HG03521 (cell line): Measurements from ENCODE around the gene PIP5K1B.

Source experiments
- ATAC-seq: cut with Tn5 transposase; IDR thresholded peaks from one replicate; pipeline ENCODE4 v1.9.1; 2021; ENCODE audit warnings: mild to moderate bottlenecking, moderate library complexity; ENCODE audit not compliant: unreplicated experiment

PIP5K1B gene

GRCh38 chr9:68895741-68896478, 190.9 kb downstream of the PIP5K1B start:
- ATAC-seq: peak; percentile 77

DNA sequence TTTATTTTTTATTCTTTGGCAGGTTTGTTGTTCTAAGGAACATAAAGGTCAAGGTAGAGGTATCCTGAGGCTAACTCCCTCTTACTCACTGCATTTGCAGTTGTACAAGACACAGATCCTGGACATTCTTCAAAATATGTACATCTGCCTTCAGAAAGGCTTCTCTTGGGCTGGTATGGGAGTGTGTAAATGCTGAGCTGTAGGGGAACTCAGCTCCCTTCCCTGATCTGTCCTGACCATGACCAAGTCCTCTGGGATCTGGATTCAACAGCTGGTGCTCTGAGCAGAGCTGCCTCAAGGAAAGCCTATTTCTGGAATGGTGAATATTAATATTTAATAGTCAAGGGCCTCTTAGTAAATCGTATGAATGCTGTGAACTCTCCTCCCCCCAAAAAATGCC, 191.4 kb downstream of the PIP5K1B start:
- no peak for ATAC-seq

DNA sequence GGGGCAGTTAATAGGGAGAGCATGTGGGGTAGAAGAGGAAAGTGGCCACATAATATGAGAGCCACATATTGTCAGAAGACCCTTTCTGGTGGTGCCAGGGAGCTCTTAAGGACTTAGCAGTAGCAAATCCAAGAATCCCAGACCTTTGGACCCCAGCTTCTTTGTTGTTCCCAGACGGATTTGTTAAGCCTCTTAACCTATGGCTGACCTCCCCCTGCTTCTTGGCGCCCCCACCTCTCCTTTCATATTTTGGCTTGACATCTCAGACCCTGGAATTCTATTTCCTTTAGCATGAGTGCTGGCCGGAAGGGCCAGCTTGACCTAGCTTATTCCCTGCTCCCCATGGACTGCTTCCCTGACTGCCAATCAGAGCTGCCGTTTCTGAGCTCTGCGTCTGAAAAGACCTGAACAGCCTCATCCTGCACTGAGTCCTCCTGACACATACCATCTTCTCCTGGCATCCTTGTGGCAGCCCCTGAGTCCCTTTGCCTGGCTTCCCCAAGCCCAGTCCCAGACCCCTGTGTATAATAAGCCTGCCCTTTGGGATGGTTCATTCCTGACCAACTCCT, 192.6 kb downstream of the PIP5K1B start:
- ATAC-seq: no peak

- peak; percentile 37 for ATAC-seq
These were observed 193.9 kb downstream of the PIP5K1B start for GRCh38 chr9:68898781-68899439.

DNA sequence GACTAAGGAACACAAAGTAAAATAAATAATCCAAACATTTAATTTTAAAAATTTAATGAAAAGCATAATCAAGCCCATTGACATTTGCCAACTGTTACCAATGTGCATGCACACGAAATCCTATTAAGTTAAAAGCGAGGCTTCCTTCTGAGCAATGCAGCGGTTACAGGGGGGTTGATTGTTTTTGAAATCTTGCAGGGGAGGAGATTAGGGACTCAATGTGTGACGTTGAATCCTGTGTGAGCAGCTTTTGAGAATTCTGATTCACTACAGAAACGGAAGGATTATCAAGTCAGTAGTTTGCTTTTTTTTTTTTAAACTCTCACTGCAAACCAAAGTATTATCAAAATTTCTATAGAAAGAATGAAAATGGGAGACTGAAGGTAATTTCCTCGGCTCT, 199.4 kb downstream of the PIP5K1B start:
- no peak for ATAC-seq

DNA sequence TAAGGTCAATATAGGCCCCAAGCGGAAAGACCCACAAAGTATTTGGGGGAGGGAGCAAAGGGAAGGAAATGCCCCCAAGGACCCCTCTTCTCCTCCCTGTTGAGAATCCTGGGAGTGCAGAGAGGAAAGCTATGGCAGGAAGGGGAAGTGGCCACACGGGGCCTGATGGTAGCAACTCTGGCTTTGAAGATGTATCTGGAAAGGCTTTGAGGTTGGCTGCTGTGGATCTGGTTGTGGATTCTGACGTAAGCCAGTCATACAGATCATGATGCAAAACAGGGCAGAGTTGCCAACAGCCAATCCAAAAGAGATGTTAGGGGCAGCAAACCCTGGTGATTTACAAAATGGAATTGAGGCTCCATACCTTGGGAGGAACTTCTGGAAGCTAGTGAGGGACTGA, 200.1 kb downstream of the PIP5K1B start:
- no peak for ATAC-seq

DNA sequence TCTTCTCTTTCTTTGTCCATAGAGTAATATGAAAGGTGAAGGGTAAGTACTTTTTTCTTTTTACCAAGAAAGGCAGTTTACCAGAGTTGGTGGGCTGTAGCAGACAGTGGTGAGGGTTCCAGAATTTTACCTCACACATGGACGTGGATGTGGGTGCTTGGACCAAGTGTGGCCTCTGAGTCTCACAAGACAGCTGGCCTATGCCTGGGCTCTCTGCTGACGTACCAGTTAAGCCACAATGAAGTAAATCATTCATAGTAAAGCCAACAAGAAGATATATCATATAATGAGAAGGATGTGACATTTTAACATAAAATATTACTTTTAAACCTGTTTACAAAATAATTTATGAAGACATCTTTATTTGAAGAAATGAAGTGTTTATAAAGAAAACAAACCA, 202.9 kb downstream of the PIP5K1B start:
- no peak for ATAC-seq

- ATAC-seq: no peak
These were observed 207.5 kb downstream of the PIP5K1B start for GRCh38 chr9:68912561-68912960.

DNA sequence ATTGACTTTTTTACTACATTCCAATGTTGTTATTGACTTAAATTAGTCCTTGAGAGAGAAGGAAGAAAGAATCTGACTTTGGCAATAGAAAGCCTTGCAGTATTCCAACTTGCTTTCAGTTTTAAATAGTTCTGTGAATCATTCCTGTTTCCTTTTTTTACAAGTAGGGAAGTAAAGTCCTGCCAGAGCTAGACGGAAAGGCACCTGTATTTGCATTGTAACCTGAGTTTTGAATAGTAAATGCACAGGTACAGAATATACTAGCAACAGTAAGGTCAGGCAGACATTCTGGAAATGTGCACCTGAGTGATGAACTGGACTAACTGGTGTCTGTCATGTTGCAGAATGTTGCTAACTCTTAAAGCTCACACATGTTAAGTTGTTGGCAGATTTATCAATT, 208.0 kb downstream of the PIP5K1B start:
- ATAC-seq: no peak

DNA sequence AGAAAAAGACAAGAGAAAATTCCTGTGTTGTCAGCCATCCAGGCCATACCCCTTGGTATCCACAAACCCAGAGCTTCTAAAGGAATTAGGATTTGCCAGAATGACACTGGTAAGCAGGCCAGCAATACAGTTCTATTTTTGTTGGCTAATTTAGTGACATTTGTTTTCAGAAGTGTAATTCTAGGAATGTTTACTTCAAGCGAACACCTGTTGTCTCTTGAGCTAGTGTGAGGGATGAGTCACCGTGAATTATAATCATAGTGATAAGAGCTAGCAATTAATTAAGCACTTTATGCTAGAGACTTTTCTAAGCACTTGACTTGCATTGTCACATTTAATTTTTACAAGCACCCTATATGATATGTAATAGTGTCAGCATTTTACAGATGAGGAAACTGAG, 209.7 kb downstream of the PIP5K1B start:
- ATAC-seq: no peak

DNA sequence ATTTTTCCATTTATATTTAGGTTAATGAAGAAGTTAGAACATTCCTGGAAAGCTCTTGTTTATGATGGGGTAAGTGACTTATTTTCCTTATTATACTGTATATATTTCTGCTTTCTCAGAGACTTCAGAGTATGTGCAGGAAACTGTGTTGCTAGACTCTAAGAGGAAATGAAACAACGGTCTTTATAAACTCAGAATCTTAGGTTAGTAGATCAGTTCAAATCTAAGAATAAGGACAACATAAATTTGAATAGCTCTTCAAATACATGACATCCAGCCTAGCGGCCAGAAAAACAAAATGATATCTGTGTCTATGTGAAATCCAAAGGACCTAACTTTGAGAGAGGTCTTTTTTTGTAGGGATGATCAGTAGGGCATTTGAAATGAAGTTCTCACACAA, 214.6 kb downstream of the PIP5K1B start:
- ATAC-seq: peak; percentile 34

DNA sequence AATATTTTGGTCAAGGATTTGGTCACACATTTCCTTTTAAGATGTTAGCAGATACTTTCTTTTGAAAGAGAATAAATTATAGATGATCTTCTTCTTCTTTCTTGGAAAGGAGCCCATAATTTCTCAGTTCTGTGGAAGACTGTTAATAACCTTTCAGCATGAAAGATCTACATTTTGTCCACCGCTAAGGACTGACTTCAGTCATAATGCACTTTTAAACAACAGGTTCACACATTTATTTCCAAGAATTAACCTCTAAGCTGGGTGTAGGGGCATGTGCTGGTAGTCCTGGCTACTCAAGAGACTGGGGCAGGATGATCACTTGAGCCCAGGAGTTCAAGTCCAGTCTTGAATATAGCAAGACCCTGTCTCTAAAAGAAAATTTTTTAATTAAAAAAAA, 215.9 kb downstream of the PIP5K1B start:
- ATAC-seq: no peak

DNA sequence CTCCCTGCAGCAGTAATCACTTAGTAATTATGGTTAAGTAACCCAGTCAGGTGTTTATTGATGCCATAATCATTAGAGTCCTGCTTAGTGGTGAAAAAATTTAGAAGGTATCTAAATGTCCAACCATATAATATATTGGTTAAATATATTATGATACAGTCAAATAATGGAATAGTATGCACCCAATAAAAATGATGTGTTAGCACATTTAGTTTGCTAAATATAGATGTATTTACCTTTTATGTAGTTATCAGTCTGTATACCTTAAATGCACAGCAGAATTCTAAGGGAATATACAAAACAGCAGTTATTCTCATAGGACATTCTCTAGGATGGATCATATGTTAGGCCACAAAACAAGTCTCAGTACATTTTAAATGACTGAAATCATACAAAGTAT, 218.4 kb downstream of the PIP5K1B start:
- no peak for ATAC-seq

- ATAC-seq: no peak
These were observed 220.1 kb downstream of the PIP5K1B start for GRCh38 chr9:68925175-68925574.

- no peak for ATAC-seq
These were observed 222.1 kb downstream of the PIP5K1B start for GRCh38 chr9:68927165-68927564.

DNA sequence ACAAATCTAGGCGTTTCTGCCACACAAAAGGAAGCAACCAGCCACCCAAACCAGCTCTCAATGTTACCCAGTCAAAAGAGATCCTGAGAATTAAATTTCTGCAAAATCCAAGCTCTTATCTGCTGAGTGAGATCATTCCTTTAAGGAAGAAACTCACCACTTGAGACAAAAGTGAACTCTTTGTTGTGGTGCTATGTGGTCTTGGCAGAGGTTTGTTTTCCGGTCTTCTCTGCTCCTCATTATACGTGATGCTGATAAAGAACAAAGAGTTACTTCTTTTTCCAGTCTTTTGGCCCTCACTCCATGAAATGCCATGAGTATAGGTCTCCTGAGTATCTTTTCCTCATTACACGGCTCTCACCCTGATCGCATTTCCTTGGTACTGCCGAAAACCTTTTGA, 226.8 kb downstream of the PIP5K1B start:
- no peak for ATAC-seq

DNA sequence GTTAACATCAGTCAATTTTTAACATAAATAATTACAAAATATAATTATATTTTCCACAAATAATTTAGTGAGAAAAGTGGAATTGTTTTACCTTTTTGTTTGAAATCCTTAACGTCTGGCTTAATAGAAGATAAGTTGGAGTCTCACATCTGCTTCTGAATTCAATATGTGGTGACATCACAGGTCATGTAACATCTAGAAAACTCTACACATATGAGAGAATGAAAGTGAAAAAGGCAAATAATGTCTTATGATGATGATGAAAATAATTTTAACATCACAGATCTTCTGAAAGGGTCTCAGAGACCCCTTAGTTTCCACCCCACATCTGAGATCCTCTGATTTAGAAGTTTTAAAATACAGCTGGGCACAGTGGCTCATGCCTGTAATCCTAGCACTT, 227.4 kb downstream of the PIP5K1B start:
- no peak for ATAC-seq

GRCh38 chr9:68933434-68934328, 228.6 kb downstream of the PIP5K1B start:
- peak; percentile 96 for ATAC-seq

GRCh38 chr9:68934329-68934644, 229.2 kb downstream of the PIP5K1B start:
- no peak for ATAC-seq

DNA sequence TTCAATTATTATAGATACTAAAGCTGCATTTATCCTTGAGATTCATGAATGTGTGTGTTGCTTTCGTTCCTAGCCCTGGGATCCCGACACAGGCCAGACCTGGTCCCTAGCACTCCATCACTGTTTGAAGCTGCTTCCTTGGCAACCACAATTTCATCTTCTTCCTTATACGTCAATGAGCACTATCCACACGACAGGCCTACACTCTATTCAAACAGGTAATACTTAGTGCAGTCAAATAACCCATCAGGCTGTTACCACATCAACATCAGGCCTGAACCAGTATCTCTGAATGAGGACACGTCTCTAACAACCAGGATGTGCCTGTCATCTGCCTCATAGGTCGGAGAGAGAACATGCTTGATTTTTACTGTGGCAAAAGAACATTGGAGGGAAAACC, 235.5 kb downstream of the PIP5K1B start:
- ATAC-seq: no peak

GRCh38 chr9:68941780-68942459, 236.9 kb downstream of the PIP5K1B start:
- ATAC-seq: no peak
